CD4-positive, alpha-beta T cell treated with Interleukin-4 for 1 hour (primary cell): Measurements from ENCODE around the gene CLDN12.

Experiments
- DNase-seq, 2 donors: peaks; one replicate each; pipeline ENCODE4 v3.0.0-alpha.2; 2020 to 2022

CLDN12 gene

DNA sequence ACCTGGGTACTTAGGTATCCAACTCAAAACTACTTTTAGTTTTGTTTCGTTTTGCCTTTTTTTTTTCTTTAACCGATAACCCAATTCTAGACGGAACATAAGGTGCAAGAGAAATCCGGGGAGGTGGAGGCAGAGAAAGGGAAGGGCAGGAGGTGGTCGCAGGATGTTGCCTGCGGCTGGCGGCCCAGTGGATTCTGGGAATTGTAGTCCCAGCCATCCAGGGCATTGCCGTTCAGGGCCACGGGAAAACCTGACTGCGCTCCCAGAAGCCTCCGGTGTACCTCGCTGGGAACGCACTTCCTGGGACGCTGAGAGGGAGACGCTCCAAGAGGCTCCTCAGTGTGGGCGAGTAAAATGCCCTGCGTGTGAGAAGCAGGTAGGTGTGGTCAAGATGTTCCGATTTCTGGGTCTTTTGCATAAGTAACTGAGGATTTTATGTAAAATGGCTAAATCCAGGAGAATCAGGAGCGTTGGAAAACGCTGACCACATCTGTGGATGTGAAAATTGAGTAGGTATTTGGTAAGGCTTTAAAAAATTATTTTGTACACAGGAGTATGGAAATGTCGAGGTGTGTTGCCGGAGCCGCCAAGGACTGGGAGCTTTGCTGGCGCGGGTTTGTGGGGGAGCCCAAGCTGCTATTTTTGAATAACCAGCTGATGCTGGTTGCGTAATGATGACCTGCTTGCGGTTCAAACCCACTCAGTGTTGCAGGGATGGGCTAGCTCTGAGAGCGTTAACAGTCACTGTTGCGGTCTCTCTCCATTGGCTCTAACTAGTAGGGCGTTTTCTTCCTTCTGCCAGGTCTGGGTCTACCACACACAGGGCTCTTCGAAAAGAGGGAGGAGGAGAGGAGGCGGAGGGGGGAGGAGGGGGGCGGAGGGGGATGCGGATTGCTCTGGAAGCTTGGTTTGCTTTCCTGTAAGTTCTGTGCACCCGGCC lies at the start of gene CLDN12:
Gene CLDN12 (plus strand): TSS at position 288 of the 940 bp plus-strand sequence. CDS start 9,216 bp downstream, outside the sequence.
- DNase-seq: peak; percentile 81 to 85

- DNase-seq: no peak
Measured at GRCh38 chr7:90383422-90383821, 19.8 kb upstream of the CLDN12 start.

DNA sequence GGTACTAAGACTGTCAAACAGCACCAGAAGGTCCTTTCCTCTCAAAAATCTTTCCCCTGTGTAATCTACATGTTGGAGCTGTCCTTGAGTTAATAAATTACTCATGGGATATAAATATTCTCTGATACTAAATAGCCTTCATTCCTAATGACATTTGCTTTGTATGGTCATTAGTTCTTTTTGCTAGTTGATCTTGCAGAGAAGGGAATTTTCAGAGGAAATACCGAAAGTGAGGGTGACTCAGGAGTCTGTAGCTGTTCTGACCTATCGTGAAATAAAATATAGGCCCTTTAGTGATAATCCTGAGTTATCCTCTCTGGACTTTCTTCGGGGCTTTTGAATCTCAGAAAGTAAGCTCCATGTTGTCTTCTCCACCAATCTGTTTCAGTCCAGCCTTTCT lies 19.4 kb upstream of the CLDN12 start:
- DNase-seq: no peak

DNA sequence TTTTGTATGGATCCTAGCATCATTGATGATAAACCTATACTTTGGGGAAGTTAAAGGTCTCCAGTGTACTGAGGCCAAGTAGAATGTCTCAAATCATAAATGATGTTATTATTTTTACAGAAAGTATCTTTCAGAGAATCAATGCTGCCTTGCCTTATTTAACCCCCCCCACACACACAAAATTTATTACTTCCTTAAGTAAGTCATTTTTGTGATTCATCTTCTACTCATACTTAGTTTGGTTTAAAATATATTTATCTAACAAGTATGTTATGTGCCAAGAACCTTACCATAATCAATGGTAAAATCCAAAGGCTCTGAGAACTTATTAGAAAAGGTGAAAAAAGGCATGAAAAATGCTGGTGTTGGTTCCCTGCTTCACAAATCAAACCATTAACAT lies 18.8 kb upstream of the CLDN12 start:
- DNase-seq: no peak

GRCh38 chr7:90387470-90388240 lies 15.6 kb upstream of the CLDN12 start:
- no peak for DNase-seq

DNA sequence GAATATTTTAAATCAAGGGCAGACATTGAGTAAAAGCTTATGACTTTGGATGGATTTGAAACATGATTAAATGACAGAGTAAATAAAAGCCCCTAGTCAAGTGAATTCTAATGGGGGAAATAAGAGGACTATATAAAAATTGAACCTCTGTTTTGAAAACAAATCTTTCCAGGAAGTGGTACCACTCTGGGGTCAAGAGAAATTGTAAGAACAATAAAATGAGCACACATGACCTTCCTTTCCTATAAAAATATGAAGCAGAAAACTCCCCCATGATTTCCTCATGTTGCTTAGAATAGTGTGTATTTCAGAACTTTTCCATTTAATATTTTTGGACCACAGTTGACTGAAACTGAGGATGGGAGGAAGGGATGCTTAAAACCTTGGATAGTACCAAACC lies 12.3 kb upstream of the CLDN12 start:
- no peak for DNase-seq

DNA sequence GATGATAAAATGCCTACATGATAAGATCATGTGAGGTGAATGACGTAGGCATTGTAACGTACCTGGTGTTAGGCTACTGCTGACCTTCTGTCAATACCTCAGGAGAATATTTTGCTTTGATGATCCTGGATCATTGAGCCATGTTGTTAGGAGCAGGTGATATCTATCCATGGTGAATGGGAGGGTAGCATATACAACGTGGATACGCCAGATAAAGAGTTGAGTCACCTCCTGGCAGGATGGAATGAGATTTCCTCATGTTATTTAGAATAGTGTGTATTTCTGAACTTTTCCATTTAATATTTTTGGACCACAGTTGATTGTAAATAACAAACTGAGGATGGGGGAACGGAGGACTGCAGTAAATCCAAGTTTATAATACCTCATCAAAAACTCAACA lies 11.8 kb upstream of the CLDN12 start:
- DNase-seq: no peak

DNA sequence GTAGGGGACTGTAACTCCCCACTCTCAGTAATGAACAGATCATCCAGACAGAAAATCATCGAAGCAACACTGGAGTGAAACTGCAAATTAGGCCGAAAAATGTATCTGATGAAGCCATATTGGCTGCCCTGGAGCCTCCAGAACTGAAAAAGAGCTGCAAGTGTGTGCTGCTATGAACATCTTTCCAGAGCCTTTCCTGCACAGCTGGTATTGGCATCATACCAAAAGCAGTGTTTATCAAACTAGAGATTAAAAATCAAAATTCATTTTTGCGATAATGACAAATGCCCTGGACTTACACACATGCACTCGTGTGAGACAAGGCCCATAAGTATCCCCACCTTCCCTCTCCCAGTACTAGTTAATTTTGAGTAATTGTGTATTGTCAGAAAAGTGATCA lies 6.8 kb upstream of the CLDN12 start:
- DNase-seq: no peak

GRCh38 chr7:90401989-90402388 lies 1.3 kb upstream of the CLDN12 start:
- DNase-seq: no peak

DNA sequence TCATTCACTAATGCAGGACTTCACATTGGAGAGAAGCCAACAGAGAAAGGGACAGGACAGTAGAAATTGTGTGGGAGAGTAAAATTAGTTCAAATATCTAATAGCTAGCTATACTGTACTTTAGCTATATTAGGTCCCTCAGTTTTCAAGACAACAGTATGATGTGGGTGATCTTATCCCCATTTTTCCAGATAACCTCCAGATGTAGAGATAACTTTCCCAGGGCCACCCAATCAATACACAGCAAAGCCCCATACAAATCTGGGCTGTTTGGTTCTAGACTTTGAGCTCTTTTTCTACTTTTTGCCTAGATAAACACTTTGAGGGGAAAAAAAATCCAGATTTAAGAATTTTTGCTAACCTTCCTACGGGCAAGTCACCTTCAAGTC lies 482 bp upstream of the CLDN12 start:
- no peak for DNase-seq

DNA sequence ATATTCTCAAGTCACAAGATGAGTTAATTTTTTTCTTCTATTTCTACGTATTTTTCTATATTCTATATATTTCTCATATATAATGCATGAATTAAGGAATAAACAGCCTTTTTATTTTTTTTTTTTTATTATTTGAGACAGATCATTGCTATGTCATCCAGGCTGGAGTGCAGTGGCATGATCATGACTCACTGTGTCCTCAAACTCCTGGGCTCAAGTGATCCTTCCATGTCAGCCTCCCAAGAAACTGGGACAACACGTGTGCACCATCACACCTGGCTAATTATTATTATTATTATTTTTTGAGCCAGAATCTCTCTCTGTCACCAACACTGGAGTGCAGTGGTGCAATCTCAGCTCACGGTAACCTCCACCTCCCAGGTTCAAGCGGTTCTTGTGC lies 1.5 kb downstream of the CLDN12 start:
- no peak for DNase-seq

- DNase-seq: no peak
Measured at GRCh38 chr7:90407484-90407821, 4.2 kb downstream of the CLDN12 start.

- DNase-seq: no peak
Measured at GRCh38 chr7:90408142-90408541, 4.9 kb downstream of the CLDN12 start.

DNA sequence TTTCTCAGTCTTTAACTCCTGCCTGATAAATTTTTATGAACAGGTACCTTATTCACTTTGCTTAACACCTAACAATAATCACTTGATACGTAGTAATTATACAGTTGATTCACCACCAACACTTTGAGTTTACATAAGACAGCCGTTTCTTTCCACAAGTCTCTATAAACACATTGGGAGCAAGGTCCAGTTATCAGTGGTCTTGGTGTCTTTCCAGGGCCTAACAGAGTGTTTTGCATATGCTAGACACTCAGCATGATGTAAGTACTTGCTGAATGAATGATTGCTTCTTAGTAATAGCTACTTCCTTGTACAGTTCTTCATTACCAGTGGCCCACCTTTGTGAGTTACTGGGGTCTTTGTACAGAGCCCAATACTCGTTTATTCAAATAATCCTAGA lies 6.4 kb downstream of the CLDN12 start:
- no peak for DNase-seq

GRCh38 chr7:90411510-90411909 lies 8.2 kb downstream of the CLDN12 start:
- no peak for DNase-seq

DNA sequence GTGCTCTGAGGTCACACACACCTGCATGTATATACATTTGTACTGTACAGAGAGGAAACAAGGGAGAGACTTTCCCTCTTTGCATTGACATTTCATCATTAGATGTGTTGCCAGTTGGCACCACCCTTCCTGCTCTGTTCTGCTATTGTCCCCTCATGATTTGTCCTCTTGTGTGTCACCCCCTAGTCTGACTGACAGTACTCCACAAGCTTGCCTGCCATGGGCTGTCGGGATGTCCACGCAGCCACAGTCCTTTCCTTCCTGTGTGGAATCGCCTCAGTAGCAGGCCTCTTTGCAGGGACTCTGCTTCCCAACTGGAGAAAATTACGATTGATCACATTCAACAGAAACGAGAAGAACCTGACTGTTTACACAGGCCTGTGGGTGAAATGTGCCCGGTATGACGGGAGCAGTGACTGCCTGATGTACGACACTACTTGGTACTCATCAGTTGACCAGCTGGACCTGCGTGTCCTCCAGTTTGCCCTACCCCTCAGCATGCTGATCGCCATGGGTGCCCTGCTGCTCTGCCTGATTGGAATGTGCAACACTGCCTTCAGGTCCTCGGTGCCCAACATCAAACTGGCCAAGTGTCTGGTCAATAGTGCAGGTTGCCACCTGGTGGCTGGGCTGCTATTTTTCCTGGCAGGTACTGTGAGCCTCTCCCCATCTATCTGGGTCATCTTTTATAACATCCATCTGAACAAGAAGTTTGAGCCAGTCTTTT lies 9.4 kb downstream of the CLDN12 start:
- no peak for DNase-seq

GRCh38 chr7:90413185-90413528 lies 9.9 kb downstream of the CLDN12 start:
- DNase-seq: no peak

DNA sequence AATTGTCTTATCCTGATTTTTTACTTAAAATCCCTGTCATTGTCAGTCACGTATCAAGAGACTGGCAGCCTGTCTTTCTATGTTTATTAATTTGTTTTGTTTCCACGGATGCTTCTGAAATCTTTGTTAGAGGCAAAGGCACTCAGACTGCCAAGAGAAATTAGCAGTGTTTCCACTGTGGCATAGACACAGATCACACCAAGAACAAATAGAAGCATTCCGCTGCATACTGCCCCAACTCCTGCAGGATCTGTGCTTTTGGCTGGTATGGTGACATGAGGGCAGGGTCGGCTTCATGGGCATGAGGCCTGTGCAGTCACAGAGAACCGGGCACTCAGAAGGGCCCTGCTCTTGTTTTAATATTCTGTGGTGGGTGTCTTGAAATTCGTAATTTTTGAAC lies 18.4 kb downstream of the CLDN12 start:
- no peak for DNase-seq

GRCh38 chr7:90424720-90425119 lies 21.5 kb downstream of the CLDN12 start:
- no peak for DNase-seq

DNA sequence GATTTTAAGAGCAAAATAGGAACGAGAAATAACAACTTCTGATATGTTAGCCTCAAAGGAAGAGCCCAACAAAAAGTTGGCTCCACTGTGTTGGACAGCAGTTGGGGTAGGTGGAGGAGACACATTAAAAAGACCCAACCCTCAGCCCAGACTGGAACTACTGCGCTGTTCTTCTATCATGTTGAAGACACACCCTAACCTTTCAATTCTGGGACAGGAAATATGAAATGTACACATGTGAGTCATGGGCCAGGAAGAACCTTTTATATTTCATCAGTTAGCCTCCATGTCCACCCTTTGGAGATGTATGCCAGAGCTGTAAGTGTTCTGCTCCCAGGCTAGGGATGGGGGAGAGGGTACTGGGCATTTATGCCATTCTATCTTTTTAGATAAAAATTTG lies 22.1 kb downstream of the CLDN12 start:
- DNase-seq: no peak

GRCh38 chr7:90430614-90431460 lies 27.6 kb downstream of the CLDN12 start:
- DNase-seq: no peak

DNA sequence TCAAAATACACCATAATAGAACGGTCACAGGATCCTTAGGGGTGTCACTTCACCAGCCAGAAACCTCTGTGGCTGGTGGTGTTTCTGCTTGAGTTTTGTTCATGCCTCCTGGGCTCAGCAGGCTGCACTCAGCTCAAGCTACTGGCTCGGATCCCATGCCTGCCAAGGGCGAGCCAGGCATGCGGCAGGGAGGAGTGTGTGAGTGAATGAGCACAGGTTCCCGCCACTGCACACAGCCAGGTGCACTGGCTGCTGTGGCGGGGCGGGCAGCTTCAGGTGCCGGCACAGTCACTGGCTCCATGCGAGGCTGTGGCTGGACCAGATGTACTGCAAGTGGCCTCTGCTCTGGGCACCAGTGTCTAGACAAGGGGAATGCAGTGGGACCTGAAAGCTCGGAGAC lies 29.5 kb downstream of the CLDN12 start:
- DNase-seq: no peak

DNA sequence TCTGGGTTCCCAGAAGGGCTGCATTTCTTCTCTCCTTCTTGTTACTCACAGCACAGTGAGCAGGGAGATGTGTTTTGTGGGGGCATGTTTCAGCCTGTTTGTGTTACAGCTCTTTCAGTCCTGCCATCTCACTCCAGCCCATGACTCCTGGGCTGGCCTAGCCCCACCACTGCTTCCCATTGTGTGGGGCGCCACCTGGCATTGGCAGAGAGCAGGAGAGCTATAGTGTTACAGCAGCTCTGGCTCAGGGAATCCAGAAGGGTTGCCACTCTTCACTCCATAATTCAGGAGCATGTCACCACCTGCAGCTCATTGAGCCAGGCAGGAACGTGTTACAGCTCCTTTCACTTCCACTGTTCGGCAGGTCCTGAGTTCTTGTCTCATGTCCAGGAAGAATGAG lies 30.0 kb downstream of the CLDN12 start:
- no peak for DNase-seq
